Putamen (tissue), 1 donor: Measurements from ENCODE around the gene RANBP3L.
"Not testable (repeated sequence)": the region's sequence is repeated elsewhere in the genome, so short reads cannot be mapped to it uniquely, and the experiment has no call there.

Source experiments
- DNase-seq: peaks from one replicate; pipeline ENCODE4 v3.0.0-alpha.2; 2016; ENCODE audit warnings: low spot score

The RANBP3L gene

DNA sequence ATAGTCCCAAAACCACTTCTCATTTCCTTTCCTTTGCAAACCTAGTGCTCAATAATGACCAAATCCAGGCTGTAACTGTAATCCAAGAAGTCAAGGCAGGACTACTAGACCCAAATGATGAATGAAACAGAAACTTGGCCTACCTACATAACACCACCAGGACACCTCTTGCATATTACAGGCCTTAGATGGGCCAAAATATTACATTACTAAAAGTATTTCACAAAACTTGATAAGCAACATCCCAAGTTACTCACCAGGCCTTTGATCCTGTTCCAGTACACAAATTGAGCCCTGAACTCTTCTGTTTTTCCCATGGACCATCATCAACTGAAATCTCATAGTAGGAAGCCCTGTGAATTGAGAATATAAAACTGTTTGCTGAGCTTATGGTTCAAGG is 94.8 kb downstream of the RANBP3L start:
- no peak for DNase-seq

DNA sequence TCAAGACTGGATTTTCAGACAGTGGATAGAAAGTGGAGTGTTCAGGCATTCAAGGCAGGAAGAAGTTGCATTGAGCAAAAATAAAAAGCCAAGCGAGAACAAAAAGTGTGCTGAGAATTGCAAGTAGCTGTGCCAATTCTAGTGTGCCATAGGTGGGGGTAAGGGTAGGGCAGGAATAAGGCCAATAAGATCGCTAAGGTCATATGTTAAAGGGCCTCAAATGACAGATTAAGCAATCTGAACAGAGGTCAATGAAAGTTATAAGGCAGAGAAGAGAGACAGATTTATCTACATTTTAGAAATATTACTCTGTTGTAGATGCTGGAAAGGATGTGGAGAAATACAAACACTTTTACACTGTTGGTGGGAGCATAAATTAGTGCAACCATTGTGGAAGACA is 96.4 kb downstream of the RANBP3L start:
- DNase-seq = no peak

DNA sequence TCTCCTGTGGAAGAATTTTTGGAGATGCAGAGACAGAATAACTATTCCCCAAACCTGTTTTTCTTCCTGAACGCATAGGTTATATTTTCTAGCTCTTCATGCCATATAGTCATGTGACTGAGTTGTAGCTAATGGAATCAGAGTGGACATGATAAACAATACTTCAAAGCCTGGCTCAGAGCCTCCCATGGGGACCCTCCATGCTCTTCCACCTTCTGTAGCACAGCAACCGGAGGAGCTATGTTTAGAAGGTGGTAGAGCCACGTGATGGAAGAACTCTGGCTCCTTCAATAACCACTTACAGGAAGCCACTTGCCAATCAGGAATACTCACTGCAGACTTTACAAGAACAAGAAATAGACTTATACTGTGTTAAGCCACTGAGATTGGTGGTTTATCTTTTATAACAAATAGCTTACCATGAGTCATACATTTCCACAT is 99.2 kb downstream of the RANBP3L start:
- DNase-seq = no peak

DNA sequence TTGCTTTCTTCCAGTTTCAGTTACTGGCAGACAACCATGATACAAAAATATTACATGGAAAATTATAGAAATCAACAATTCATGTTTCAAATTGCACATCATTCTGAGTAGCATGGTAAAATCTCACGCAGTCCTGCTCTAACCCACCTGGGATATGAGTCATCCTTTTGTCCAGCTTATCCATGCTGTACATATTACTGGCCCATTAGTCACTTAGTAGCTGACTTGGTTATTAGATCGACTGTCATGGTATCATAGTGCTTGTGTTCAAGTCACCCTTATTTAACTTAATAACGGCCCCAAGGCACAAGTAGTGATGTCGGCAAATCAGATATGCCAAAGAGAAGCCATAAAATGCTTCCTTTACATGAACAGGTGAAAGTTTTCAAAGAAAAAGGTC is 101.2 kb downstream of the RANBP3L start:
- no peak for DNase-seq

DNA sequence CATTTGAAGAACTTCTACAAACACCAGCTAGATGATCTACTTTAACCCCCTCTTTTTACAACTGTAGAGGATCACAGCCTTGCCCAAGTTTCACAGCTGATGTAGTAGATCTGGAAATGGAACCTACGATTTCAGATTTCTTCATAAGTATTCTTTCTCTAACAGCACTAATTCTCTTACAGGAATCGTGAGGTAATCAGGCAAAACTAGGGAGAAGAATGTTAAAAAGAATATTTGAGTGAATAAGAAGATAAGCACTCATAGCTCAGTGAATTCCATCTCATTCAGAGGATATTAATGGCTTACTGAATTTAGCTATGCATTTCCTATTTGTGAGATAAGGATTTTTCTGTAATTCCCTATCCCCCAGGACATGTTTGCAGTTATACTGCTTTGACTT is 102.1 kb downstream of the RANBP3L start:
- DNase-seq = no peak

DNA sequence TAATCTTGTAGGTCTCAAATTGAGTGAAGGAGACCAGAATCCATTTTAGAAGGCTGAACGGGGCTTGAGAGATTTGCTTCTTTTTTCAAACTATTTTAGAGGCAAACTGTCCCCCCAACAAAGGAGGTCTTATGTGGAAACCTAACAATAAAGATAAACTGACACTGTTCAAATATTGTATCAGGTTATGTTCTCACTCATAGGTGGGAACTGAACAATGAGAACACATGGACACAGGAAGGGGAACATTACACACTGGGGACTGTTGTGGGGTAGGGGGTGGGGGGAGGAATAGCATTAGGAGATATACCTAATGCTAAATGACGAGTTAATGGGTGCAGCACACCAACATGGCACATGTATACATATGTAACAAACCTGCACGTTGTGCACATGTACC is 102.9 kb downstream of the RANBP3L start:
- DNase-seq = not testable (repeated sequence)
